GM12801 (cell line): ENCODE data around the gene P4HTM.

ENCODE experiments used
- TF ChIP-seq, protein P1 (sequence below): IDR thresholded peaks from one replicate; pipeline ENCODE4 v1.5.1; 2011; ENCODE audit warnings: control low read depth; ENCODE audit not compliant: insufficient read length; ENCODE audit errors: extremely low read depth

Gene P4HTM

GRCh38 chr3:48985831-48986376 lies 4.1 kb upstream of the P4HTM start:
- TF ChIP-seq, protein P1, sequence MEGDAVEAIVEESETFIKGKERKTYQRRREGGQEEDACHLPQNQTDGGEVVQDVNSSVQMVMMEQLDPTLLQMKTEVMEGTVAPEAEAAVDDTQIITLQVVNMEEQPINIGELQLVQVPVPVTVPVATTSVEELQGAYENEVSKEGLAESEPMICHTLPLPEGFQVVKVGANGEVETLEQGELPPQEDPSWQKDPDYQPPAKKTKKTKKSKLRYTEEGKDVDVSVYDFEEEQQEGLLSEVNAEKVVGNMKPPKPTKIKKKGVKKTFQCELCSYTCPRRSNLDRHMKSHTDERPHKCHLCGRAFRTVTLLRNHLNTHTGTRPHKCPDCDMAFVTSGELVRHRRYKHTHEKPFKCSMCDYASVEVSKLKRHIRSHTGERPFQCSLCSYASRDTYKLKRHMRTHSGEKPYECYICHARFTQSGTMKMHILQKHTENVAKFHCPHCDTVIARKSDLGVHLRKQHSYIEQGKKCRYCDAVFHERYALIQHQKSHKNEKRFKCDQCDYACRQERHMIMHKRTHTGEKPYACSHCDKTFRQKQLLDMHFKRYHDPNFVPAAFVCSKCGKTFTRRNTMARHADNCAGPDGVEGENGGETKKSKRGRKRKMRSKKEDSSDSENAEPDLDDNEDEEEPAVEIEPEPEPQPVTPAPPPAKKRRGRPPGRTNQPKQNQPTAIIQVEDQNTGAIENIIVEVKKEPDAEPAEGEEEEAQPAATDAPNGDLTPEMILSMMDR = no peak

- TF ChIP-seq, protein P1 = no peak
These were observed 780 bp upstream of the P4HTM start for GRCh38 chr3:48989126-48989795.

- TF ChIP-seq, protein P1 = no peak
These were observed 812 bp downstream of the P4HTM start for GRCh38 chr3:48990636-48991469.

GRCh38 chr3:48991851-48992545 lies 2.0 kb downstream of the P4HTM start:
- TF ChIP-seq, protein P1 = no peak

DNA sequence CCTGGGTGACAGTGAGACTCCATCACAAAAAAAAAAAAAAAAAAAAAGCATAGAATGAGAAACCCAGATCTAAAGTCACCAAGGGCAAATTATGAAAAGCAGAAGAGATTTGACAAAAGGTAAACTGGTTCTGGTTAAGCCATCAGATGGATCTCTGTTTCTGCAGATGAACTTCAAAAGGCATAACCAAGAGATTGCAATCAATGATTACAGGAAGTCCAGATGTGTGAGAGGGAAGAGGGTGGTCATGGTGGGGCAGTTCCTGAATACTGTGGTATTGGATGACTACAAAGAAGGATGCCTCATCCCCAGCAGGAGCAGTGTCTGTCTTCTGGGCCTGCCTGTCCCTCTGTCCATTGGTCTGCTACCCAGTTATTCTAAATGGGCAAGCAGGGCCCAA lies 3.8 kb downstream of the P4HTM start:
- TF ChIP-seq, protein P1 = no peak

DNA sequence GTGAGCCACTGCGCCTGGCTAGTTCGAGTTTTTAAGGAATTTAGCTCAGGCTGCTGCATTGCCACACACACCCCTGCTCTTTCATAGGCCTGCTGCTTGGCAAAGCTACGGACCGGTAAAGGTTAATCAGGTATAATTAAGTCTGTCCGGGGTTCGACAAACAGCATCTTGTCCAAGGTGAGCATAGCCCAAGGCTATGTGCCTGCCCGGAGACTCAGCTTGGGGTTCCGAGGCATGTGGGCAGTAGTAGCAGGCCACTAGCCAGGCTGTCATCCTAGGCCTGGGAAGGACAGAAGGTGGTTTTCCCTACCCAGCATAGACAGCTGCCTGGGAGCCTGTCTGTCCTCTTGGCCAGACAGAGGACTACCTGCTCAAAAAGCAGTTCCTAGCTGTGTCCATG lies 6.6 kb downstream of the P4HTM start:
- TF ChIP-seq, protein P1 = no peak

- TF ChIP-seq, protein P1 = no peak
These were observed 7.1 kb downstream of the P4HTM start for GRCh38 chr3:48997102-48997635.
